Common myeloid progenitor, CD34-positive (primary cell): ENCODE data around the gene SLC16A13.
A peak's percentile ranks its signal among the peaks of the same experiment; 100 is the strongest.

Source experiments
- CTCF ChIA-PET: fragments of 350-600 bp; sonication (Branson Sonifier 250); formaldehyde crosslinking; loops from one replicate; lab custom pipeline; 2021; ENCODE audit warnings: antibody characterized with exemption; lab: Charles Lee
- POLR2A ChIA-PET: fragments of 350-600 bp; sonication (Branson Sonifier 250); formaldehyde crosslinking; loops from one replicate; lab custom pipeline; 2021; ENCODE audit warnings: antibody characterized with exemption; lab: Charles Lee
- DNase-seq, 3 donors: peaks; one replicate each; pipeline versions ENCODE4 v3.0.0 to v3.0.0-alpha.2; 2013
- H3K27ac ChIP-seq, 2 experiments: 1 replicate in 1 of 2; 2 replicates in 1 of 2; pipeline ENCODE4 v1.7.0; 2013; ENCODE audit warnings: inconsistent platforms in 2 of 2, low read length in 2 of 2, mild to moderate bottlenecking in 2 of 2, low read depth in 1 of 2, moderate library complexity in 1 of 2; ENCODE audit not compliant: severe bottlenecking in 2 of 2, insufficient read depth in 1 of 2, poor library complexity in 1 of 2
- H3K27me3 ChIP-seq, 5 experiments: replicated peaks in 2 of 5; 1 replicate in 3 of 5; 2 replicates in 2 of 5; pipeline versions ENCODE4 v1.6.1 to v1.7.0; 2013; ENCODE audit warnings: low read length in 4 of 5, mild to moderate bottlenecking in 2 of 5, moderate library complexity in 2 of 5, inconsistent platforms in 1 of 5; ENCODE audit not compliant: insufficient read depth in 5 of 5, control insufficient read depth in 4 of 5
- H3K36me3 ChIP-seq, 4 experiments: 1 replicate in 2 of 4; 2 replicates in 2 of 4; pipeline versions ENCODE4 v1.6.1 to v1.7.0; 2013; ENCODE audit warnings: low read length in 3 of 4, control low read depth in 1 of 4, mild to moderate bottlenecking in 1 of 4; ENCODE audit not compliant: control insufficient read depth in 4 of 4, insufficient read depth in 4 of 4
- H3K4me1 ChIP-seq, 4 experiments: 1 replicate in 3 of 4; 2 replicates in 1 of 4; pipeline versions ENCODE4 v1.6.1 to v1.7.1; 2013; ENCODE audit warnings: low read length in 3 of 4, mild to moderate bottlenecking in 3 of 4, control low read depth in 1 of 4, inconsistent platforms in 1 of 4, moderate library complexity in 1 of 4; ENCODE audit not compliant: control insufficient read depth in 4 of 4, insufficient read depth in 4 of 4; ENCODE audit errors: control extremely low read depth in 1 of 4
- H3K4me3 ChIP-seq, 7 experiments: 1 replicate in 4 of 7; 2 replicates in 3 of 7; pipeline versions ENCODE4 v1.5.1 to v1.7.0; 2013; ENCODE audit warnings: mild to moderate bottlenecking in 7 of 7, low read length in 6 of 7, moderate library complexity in 6 of 7, inconsistent platforms in 2 of 7, low read depth in 2 of 7, control low read depth in 1 of 7; ENCODE audit not compliant: insufficient read depth in 4 of 7, control insufficient read depth in 1 of 7; ENCODE audit errors: extremely low read depth in 1 of 7
- H3K9me3 ChIP-seq, 5 experiments: 1 replicate in 4 of 5; 2 replicates in 1 of 5; pipeline versions ENCODE4 v1.6.1 to v1.7.1; 2013; ENCODE audit warnings: low read length in 4 of 5, mild to moderate bottlenecking in 2 of 5, inconsistent platforms in 1 of 5, low read depth in 1 of 5, moderate library complexity in 1 of 5; ENCODE audit not compliant: control insufficient read depth in 4 of 5, insufficient read depth in 2 of 5; ENCODE audit errors: control extremely low read depth in 1 of 5
- WGBS: methylation state at CpG from one replicate; pipeline ENCODE4 v1.1.5; 2013; ENCODE audit not compliant: insufficient coverage; 5-methylcytosine and 5-hydroxymethylcytosine counted together

Gene SLC16A13

DNA sequence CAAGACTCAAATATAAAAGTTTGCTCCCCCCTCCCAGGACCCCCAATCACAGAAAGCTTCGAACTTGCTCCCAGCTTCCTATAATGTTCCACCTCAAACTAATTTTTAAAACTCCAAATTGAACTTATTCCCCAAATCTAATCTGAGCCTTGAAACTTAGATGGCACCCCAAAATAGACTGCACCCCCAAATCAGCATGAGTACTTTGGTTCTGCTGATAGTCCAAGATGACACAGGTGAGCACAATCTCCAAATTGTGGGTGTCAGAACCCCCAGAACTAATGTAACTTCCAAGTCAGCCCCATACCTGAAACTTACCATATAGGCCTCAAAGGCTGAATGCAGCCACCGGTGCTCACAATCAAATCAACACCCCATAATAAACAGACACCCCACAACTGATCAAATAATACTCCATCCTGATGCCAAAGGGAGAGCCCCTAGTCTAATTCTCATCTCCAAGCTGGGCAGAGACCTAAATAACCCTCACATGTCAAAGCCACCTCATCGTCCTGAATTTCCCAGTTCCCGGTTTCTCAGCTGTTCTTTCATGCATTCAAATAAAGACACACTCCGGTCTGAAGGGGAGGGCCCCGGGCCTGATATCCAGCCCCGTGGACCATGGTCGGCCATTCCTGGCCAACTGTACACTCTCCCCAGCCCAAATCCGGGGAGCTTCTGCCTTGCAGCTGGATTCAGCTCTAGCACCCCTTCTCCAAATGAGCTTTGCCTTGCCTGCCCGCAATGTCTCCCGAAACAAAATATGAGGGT, 14.7 kb upstream of the SLC16A13 start:
- ChIA-PET CTCF (interaction anchor here (0.6 to 8.8 kb wide), 23 partner anchors 9 to 177 kb away, joined by 3 to 76 read pairs (median 4); partner anchors contain the start of genes RNASEK, SLC16A11 and SLC16A13), POLR2A (interaction anchor here (1.1 to 3.3 kb wide), 6 partner anchors 9 to 107 kb away, joined by 3 to 17 read pairs (median 10); partner anchors contain the start of genes RNASEK, SLC16A11 and SLC16A13)
- DNase-seq = no peak
- no peak overlapping the region for H3K27ac ChIP-seq
- 83% methylated on average over 11 of the region's 11 CpGs for WGBS
- H3K36me3 ChIP-seq = peaks cover 0 to 12% (median 5%) of the 10 kb centered on the region in 4 experiments
- H3K9me3 ChIP-seq = no peaks in the 10 kb centered on the region
- peaks cover 0 to 3% (median 0%) of the 10 kb centered on the region in 5 experiments for H3K27me3 ChIP-seq
- peaks cover 6 to 69% (median 52%) of the 10 kb centered on the region in 4 experiments for H3K4me1 ChIP-seq
- H3K4me3 ChIP-seq = peak overlapping the region in 1 of 7 experiments; percentile 74

DNA sequence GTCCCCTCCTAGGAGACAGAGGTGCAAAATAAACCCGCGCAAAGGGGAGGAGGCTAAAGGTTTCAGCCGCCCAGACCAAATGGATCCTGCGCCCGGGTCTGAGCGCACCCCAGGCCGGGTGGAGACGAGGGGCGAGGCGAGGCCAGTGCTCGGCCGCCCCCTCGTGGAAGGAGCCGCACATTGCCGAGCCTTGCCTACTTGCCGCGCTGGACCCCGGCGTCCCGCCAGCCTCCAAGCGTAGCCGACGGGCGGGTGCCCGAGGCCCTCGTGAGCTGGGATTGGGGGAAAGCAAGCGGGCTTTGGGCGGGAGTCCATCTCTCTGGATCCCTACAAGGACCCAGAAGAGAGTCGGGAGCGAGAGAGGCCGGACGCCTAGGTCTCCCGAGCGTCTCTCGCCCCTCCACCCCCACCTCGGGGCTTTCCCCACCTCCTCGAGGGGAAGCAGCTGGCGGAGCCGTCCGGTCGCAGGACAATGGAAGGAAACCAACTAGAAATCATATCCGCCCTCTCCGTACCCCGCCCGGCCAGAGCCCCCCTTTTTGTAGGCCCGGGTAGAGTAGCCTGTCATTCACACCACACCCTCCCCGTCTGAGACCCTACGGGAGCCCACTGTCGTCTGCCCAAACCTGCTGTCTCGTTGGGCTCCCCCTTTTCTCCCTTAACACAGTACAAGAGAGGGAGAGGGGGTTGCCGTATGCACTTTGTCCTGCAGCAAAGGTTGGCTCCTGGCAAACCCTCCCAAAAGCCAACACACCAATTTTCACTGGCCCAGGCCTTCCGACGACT, 13.6 kb upstream of the SLC16A13 start:
- WGBS = under 1% methylated on average over 47 of the region's 53 CpGs

DNA sequence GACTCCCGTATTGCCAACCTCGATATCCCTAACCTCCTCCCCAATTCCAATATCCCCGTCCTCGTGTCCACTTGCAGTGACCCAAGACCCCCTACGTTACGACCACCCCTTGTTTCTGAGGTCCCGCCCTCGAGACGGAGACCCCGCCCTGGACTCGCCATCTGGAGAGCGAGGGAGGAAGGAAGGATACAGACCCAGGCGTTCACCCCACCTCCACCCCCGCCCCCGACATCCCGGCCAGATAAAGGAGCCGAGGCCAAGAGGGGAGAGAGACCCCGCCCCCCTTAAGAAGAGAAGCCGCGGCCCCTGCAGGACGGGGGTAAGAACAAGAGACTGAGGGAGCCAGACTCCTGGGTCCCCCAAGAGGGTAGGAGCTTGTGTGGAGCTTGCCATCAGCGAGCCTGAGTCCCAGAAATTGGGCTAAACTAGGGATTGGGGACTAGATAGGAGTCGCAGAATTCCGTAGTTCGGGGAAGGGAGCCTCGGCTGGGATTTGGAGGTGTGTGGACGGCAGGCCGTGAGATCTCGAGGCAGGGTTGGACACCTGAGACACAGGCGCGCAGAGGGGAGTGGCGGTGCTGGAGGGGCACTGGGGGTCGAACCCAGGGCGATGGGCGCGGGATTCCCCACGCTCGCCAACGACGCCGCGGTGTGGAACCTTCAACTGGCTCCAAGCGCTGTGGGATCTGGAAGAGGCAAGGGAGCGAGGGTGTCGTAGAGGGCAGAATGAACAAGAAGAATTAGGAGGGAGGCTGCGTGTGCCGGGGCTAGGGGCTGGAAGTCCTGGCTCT, 12.8 kb upstream of the SLC16A13 start, which contains the start of gene BCL6B:
BCL6B (plus strand) TSS at position 270 of the 791 bp plus-strand sequence. CDS start 622 bp downstream, outside the sequence.
- peak within 1 kb of the TSS; percentile 2 to 74 (median 46) for H3K4me3 ChIP-seq
- H3K9me3 ChIP-seq = no peaks in the 10 kb centered on the region
- H3K27ac ChIP-seq = peak within 1 kb of the TSS in 1 of 2 experiments; percentile 25
- H3K4me1 ChIP-seq = peaks cover 3 to 50% (median 33%) of the 10 kb centered on the region in 4 experiments
- H3K36me3 ChIP-seq = no peaks in the 10 kb centered on the region
- WGBS = 19% methylated on average over 31 of the region's 47 CpGs
- POLR2A ChIA-PET = interaction anchor here (0.7 to 3.3 kb wide), 7 partner anchors 8 to 108 kb away, joined by 3 to 17 read pairs (median 8); partner anchors contain the start of genes RNASEK, SLC16A11 and SLC16A13
- CTCF ChIA-PET = interaction anchor here (0.8 to 8.8 kb wide), 11 partner anchors 9 to 268 kb away, joined by 3 to 76 read pairs (median 8); partner anchors contain the start of gene SLC16A13
- peaks cover 0 to 3% (median 0%) of the 10 kb centered on the region in 5 experiments for H3K27me3 ChIP-seq
- DNase-seq = peak in 2 of 3 donors; percentile 68 to 73

More for the DNA sequence above, 13.6 kb upstream of the SLC16A13 start:
- peak; percentile 74 to 95 (median 95) for DNase-seq
- Histone ChIP-seq H3K27me3 (peaks cover 0 to 3% (median 0%) of the 10 kb centered on the region in 5 experiments), H3K9me3 (no peaks in the 10 kb centered on the region), H3K4me3 (peak overlapping the region; percentile 2 to 74 (median 45)), H3K27ac (peak overlapping the region in 1 of 2 experiments; percentile 25), H3K36me3 (peaks cover 0 to 4% (median 2%) of the 10 kb centered on the region in 4 experiments), H3K4me1 (peaks cover 3 to 58% (median 41%) of the 10 kb centered on the region in 4 experiments)
- ChIA-PET CTCF (interaction anchor here (0.6 to 8.8 kb wide), 22 partner anchors 8 to 267 kb away, joined by 3 to 76 read pairs (median 4); partner anchors contain the start of genes RNASEK and SLC16A13), POLR2A (interaction anchor here (0.7 to 3.3 kb wide), 8 partner anchors 10 to 179 kb away, joined by 3 to 17 read pairs (median 6); partner anchors contain the start of genes RNASEK, SLC16A11 and SLC16A13)

DNA sequence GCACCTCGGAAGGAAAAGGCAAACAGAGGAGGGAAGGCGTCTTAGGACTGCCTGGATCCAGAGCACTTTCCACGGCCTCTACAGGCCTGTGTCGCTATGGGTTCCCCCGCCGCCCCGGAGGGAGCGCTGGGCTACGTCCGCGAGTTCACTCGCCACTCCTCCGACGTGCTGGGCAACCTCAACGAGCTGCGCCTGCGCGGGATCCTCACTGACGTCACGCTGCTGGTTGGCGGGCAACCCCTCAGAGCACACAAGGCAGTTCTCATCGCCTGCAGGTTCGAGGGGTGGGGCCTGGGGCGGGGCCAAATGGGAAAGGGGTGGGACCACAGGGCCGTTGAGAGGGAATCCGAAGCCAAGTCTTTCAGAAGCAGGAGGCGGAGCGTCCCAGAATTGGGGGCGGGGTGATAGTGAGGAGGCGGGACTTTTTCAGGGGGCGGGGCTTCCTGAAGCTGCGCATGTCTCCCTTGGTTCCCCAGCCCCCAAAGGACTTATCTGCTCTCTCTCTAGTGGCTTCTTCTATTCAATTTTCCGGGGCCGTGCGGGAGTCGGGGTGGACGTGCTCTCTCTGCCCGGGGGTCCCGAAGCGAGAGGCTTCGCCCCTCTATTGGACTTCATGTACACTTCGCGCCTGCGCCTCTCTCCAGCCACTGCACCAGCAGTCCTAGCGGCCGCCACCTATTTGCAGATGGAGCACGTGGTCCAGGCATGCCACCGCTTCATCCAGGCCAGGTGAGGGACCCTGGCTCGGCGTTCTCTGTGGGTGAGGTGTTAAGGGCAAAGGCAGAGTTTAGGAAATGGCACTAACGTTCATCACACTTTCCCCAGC, 12.0 kb upstream of the SLC16A13 start:
- DNase-seq = peak; percentile 93 to 96 (median 96)
- ChIA-PET CTCF (interaction anchor here (1.1 to 8.8 kb wide), 6 partner anchors 12 to 155 kb away, joined by 3 to 76 read pairs (median 22); partner anchors contain the start of gene SLC16A13), POLR2A (interaction anchor here (0.6 to 1.1 kb wide), 4 partner anchors 9 to 150 kb away, joined by 3 to 6 read pairs (median 4); partner anchors contain the start of gene SLC16A13)
- Histone ChIP-seq H3K27me3 (peaks cover 0 to 3% (median 0%) of the 10 kb centered on the region in 5 experiments), H3K9me3 (no peaks in the 10 kb centered on the region), H3K4me3 (peak overlapping the region in 5 of 7 experiments; percentile 34 to 74 (median 57)), H3K27ac (no peak overlapping the region), H3K4me1 (peaks cover 3 to 46% (median 27%) of the 10 kb centered on the region in 4 experiments), H3K36me3 (no peaks in the 10 kb centered on the region)
- WGBS = 43% methylated on average over 45 of the region's 51 CpGs

DNA sequence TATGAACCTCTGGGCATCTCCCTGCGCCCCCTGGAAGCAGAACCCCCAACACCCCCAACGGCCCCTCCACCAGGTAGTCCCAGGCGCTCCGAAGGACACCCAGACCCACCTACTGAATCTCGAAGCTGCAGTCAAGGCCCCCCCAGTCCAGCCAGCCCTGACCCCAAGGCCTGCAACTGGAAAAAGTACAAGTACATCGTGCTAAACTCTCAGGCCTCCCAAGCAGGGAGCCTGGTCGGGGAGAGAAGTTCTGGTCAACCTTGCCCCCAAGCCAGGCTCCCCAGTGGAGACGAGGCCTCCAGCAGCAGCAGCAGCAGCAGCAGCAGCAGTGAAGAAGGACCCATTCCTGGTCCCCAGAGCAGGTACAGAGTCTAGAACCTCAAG, 11.4 kb upstream of the SLC16A13 start:
- Histone ChIP-seq H3K36me3 (no peaks in the 10 kb centered on the region), H3K4me1 (peaks cover 5 to 49% (median 33%) of the 10 kb centered on the region in 4 experiments), H3K27me3 (peaks cover 0 to 3% (median 0%) of the 10 kb centered on the region in 5 experiments), H3K4me3 (no peak overlapping the region), H3K27ac (no peak overlapping the region), H3K9me3 (no peaks in the 10 kb centered on the region)
- no peak for DNase-seq
- POLR2A ChIA-PET = interaction anchor here (1.1 kb wide), 1 partner anchor 11 kb away, joined by 3 read pairs; the partner anchor contains the start of gene SLC16A13
- CTCF ChIA-PET = interaction anchor here (1.0 to 8.8 kb wide), 5 partner anchors 11 to 156 kb away, joined by 3 to 76 read pairs (median 6); partner anchors contain the start of genes SLC16A11 and SLC16A13
- 91% methylated on average over 6 of the region's 8 CpGs for WGBS
